NCI-H526 (cell line): ENCODE measurements around the gene TTC21B.
"Not testable (repeated sequence)": the region's sequence is repeated elsewhere in the genome, so short reads cannot be mapped to it uniquely, and the experiment has no call there.

Experiments
- DNase-seq, 2 experiments: peaks; one replicate each; lab custom pipeline; 2025; lab: John Stamatoyannopoulos, UW

The TTC21B gene

DNA sequence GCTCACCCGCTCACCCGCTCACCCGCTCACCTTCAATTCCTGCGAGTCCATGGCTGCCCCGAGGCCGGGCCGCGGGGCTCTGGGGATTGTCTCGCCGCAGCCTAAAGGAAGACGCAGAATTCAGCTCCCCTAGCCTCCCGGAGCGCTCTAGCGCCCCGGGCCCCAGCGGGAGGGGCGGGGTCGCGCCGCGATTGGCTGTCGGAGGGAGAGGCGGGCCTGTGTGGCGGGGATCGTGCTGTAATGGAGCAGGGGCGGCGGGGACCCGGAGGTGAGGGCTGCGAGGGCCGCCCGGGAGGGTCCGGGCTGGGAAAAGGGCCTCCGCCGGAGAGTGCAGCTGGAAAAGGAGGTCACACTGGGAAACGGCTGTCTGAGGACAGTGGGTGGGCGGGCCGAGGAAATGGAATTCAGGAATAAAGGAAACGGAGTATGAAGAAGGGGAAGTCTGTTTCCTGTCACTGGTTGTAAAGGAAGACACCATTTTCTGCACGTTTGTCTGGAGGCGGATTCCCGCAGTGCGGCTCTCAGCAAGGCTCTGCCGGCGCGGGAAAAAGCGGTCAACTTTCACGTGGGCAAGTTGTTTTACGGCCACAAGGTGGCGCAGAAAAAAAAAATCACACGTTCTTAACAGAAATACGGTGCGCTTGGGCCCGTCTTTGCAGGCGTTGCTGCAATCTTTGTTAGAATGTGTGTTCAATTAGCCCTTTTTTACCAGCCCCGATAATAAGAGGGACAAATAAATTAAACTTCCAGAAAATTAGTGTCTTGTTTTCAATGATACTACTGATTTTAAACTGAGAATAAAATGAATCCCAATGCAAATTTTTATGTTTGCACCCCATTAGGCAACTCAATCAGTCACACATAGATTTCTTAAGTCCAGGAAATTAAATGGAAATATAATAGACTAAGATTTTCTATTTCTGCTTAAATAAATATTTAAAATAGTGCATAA lies at the start of gene TTC21B:
Gene TTC21B (minus strand): TSS at position 122 of the 952 bp plus-strand sequence. CDS start 71 bp downstream, at position 51.
- peak; percentile 90 to 96 for DNase-seq

- no peak for DNase-seq
Measured at GRCh38 chr2:166000401-166000800, 46.8 kb upstream of the TTC21B start.

DNA sequence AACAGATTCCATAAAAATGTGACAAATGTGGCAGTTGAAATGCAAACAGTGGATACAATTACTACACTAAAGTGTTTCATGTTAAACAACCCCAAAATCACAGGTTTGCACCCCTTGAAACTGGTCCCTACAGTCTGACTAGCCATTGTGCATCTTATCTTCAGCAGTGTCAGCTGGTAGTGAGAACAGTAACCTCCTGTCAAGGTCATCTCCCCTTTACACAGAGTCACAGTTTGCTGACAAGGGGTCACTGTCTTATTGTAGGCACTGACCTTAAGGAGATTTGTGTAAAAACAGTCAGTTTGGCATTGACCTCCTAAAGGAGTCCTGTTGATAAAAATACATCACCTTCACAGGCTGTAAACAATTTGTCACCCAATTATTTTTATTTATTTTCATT lies 37.3 kb upstream of the TTC21B start:
- no peak for DNase-seq

DNA sequence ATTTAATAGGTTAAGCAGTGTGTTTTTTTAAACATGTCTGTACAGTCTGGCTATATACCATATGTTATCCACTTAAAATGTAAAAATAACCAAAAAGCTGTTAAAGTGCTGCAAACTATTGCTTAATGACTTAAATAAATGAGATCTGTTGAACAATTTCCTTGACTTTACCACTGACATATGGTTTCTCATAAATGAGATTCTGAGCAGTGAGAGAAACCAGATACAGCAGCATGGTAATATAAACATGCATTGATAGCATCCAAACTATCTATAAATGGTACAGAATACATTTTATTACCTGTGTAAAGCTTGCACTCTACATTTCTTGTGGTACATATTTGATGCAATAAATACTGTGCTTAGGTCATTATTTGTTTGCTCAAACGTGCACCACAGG lies 36.3 kb upstream of the TTC21B start:
- DNase-seq, result peak in 1 of 2 experiments; percentile 37

GRCh38 chr2:165985120-165985519 lies 31.5 kb upstream of the TTC21B start:
- DNase-seq, result no peak

GRCh38 chr2:165972161-165972560 lies 18.6 kb upstream of the TTC21B start:
- DNase-seq, result not testable (repeated sequence)

GRCh38 chr2:165970663-165971062 lies 17.1 kb upstream of the TTC21B start:
- no peak for DNase-seq

GRCh38 chr2:165969227-165969626 lies 15.7 kb upstream of the TTC21B start:
- DNase-seq, result no peak

- DNase-seq, result no peak
Measured at GRCh38 chr2:165967746-165968145, 14.2 kb upstream of the TTC21B start.

DNA sequence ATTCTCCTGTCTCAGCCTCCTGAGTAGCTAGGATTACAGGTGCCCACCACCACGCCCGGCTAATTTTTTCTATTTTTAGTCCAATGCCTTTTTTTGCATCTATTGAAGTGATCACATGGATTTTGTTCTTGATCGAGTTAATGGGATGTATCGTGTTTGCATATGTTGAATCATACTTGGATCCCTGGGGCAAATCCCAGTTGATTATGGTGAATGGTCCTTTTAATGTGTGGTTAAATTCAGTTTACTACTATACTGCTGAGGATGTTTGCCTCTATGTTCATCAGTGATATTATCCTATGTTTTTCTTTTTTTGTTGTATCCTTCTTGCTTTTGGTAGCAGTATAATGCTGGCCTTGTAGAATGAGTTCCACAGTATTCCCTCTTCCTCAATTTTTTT lies 8.2 kb upstream of the TTC21B start:
- DNase-seq, result peak in 1 of 2 experiments; percentile 7

DNA sequence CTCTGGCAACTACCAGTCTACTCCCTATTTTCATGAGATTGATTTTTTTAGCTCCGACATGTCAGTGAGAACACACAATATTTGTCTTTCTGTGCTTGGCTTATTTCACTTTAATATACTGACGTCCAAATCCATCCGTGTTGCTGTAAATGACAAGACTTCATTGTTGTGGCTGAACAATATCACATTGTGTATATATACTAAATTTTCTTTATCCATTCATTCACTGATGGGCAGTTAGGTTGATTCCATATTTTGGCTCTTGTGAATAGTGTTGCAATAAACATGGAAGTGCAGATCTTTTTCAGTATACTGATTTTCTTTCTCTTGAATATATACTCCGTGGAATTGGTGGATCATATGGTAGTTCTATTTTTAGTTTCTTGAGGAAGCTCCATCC lies 5.8 kb upstream of the TTC21B start:
- no peak for DNase-seq

GRCh38 chr2:165958313-165958960 lies 4.9 kb upstream of the TTC21B start:
- no peak for DNase-seq

DNA sequence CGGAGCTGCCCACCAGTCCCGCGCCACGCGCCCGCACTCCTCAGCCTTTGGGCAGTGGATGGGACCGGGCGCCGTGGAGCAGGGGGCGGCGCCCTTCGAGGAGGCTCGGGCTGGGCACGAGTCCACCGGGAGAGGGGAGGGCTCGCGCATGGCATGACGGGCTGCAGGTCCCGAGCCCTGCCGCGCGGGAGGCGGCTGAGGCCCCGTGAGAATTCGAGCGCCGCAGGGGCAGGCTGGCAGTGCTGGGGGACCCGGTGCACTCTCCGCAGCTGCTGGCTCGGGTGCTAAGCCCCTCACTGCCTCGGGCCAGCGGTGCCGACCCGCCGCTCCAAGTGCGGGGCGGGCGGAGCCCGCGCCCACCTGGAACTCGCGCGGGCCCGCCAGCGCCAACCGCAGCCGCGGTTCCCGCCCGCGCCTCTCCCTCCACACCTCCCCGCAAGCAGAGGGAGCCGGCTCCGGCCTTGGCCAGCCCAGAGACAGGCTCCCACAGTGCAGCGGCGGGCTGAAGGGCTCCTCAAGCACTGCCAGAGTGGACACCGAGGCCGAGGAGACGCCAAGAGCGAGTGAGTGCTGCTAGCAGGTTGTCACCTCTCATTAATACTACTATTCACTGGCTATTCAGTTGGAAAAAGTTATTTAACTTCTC lies 3.6 kb upstream of the TTC21B start:
- no peak for DNase-seq

DNA sequence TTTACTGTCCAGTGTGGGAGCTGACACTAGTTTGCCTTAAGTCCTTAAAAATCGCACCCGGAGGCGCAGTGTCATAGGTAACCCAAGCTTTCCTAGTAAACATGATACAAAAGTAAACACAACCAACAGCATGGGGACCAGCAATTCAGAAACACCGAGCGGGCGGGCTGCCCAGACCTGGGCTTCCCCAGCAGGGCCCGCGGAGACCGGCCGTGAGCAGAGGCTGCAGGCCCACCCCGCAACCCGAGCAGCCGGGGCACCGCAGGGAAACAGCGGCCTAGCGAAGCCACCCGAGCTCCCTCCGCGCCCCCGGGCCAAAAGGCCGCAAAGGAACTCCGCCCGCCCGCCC lies 296 bp downstream of the TTC21B start:
- peak; percentile 62 to 95 for DNase-seq

DNA sequence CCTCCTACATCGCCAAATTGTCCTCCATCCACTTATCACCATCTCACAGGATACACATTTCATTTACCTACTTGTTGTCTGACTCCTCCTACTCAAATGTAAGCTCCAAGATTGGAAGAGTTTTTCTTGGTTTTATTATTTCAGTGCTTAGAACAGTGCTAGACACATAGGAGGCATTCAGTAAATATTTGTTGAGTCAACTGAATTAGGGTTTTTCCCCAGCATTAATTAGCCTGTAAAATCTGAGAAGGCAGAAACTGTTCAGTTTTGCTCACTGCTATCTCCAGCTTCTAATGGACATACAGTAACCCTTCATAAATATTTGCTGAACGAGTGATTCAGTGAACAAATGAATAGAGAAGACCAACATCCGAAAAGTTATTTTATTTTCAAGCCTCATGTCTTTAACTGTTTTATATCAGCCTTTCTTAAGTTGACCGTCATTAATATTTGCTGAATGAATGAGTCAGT lies 800 bp downstream of the TTC21B start:
- peak in 1 of 2 experiments; percentile 28 for DNase-seq

DNA sequence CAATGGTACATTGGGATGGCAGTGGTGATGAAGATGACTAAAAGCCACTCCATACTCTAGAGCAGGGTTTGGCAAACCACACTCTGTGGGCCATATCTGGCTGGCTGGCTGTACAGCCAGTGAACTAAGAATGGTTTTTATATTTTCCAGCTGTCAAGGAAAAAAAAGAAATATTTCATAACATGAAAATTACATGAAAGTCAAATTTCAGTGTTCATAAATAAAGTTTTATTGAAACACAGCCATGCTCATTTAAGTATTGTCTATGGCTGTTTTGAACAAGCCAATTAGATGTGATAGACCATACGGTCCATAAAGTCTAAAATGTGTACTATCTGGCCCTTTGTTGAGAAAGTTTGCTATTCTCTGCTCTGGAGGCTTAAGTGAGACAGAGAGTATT lies 1.5 kb downstream of the TTC21B start:
- DNase-seq, result no peak

DNA sequence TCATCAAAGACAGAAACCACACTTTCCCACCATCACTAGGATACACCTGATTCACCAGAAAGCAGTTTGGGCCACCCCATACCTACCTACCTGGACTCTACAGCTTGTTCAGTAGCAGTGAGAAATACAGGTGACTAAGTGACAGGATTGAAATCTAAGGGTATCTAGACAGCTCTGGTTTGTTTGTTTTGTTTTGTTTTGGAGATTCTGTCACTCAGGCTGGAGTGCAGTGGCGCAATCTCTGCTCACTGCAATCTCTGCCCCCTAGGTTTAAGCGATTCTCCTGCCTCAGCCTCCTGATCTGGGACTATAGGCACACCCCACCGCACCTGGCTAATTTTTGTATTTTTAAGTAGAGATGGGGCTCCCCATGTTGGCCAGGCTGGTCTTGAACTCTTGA lies 3.1 kb downstream of the TTC21B start:
- DNase-seq, result no peak

GRCh38 chr2:165941827-165942226 lies 11.7 kb downstream of the TTC21B start:
- no peak for DNase-seq

GRCh38 chr2:165938237-165938636 lies 15.3 kb downstream of the TTC21B start:
- no peak for DNase-seq

- DNase-seq, result no peak
Measured at GRCh38 chr2:165933211-165933910, 20.2 kb downstream of the TTC21B start.

DNA sequence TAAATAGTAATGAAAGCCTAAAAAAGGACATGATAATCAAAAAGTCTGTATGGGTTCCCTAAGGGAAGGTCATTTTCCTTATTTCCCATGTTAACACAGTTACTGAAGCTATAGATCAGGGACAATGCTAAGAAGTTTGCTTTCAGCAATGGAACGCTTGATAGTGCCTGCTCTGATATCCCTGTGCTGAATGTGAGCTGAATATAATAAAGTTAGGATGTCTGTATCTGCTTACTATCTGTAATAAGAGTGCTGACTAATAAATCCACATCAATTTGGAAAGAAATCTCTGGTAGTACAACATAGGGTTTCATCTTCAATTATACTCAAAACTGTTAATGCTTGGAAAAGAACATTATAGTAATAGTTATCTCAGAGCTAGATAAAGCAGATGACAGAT lies 25.8 kb downstream of the TTC21B start:
- no peak for DNase-seq

- DNase-seq, result no peak
Measured at GRCh38 chr2:165927353-165927752, 26.2 kb downstream of the TTC21B start.
